Gastrocnemius medialis (tissue), 4 donors: Measurements from ENCODE around the gene CENPP. TPM values are rescaled to one million over a fixed set of nuclear protein-coding genes. Genes with fewer than 3 reads are reported as not detected.

Experiments
- ATAC-seq, 2 donors: fragments of 150-250 bp; one replicate each; pipeline ENCODE4 v1.9.1; 2016
- DNase-seq, 2 donors: peaks; one replicate each; pipeline ENCODE4 v3.0.0-alpha.2; 2019
- H3K27ac ChIP-seq, 4 donors: fragments of 200-600 bp; sonication (generic); 1 replicate in 1 of 4; 2 replicates in 3 of 4; pipeline ENCODE4 v1.5.1; 2016 to 2018; ENCODE audit warnings: mild to moderate bottlenecking in 2 of 4, moderate library complexity in 1 of 4
- H3K27me3 ChIP-seq, 3 donors: fragments of 200-600 bp; sonication (generic) in 2 of 3; 1 replicate in 1 of 3; 2 replicates in 2 of 3; pipeline versions ENCODE4 v1.5.1 to v1.6.0; 2016 to 2019; ENCODE audit warnings: mild to moderate bottlenecking in 1 of 3, moderate library complexity in 1 of 3
- H3K36me3 ChIP-seq, 2 donors: fragments of 200-600 bp; sonication (generic) in 1 of 2; one replicate each; pipeline ENCODE4 v1.5.1; 2017 to 2018
- H3K4me1 ChIP-seq, 2 donors: fragments of 200-600 bp; sonication (generic) in 1 of 2; one replicate each; pipeline ENCODE4 v1.5.1; 2016 to 2017; ENCODE audit warnings: mild to moderate bottlenecking in 2 of 2
- H3K4me3 ChIP-seq, 4 donors: fragments of 200-600 bp; sonication (generic) in 3 of 4; 1 replicate in 1 of 4; 2 replicates in 3 of 4; pipeline ENCODE4 v1.5.1; 2016 to 2019; ENCODE audit warnings: mild to moderate bottlenecking in 2 of 4
- H3K9me3 ChIP-seq, 3 donors: fragments of 200-600 bp; sonication (generic) in 2 of 3; 1 replicate in 1 of 3; 2 replicates in 2 of 3; pipeline ENCODE4 v1.5.1; 2016 to 2019
- POLR2A ChIP-seq, 2 donors: fragments of 450-650 bp; IDR thresholded peaks; one replicate each; pipeline ENCODE4 v1.6.1; 2017; ENCODE audit warnings: antibody characterized with exemption in 2 of 2, mild to moderate bottlenecking in 2 of 2, moderate library complexity in 2 of 2
- in situ Hi-C, 4 donors: fragments of 200-750 bp; cut with MboI; loops; one replicate each; pipeline versions ENCODE4 v1.15.0 to v1.8.0; 2017; ENCODE audit warnings: low sequenced_read_pairs in 4 of 4
- intact Hi-C: fragments of 100-400 bp; cut with DNase I; formaldehyde crosslinking; loops from one replicate; pipeline ENCODE4 v1.15.1; 2023; ENCODE audit warnings: low total_unique reads
- total RNA-seq, 4 donors: library from RNA; depleted of rRNA; stranded (reverse); fragments of >200 nt; gene quantifications; one replicate each; pipeline versions ENCODE4 v1.1.0 to v1.2.3, GENCODE V29; 2016
- TF ChIP-seq, protein P1 (sequence below), 5 experiments: fragments of 450-650 bp in 3 of 5; fragments of 200-600 bp in 2 of 5; sonication (generic) in 2 of 5; IDR thresholded peaks in 4 of 5; conservative IDR thresholded peaks in 1 of 5; 1 replicate in 4 of 5; 2 replicates in 1 of 5; pipeline ENCODE4 v1.5.1; 2016 to 2019; ENCODE audit warnings: antibody characterized with exemption in 5 of 5, mild to moderate bottlenecking in 3 of 5, moderate library complexity in 3 of 5

CENPP gene
- total RNA-seq, 4 donors from 2014 or later = 1.8 to 11.5 (median 8.7) TPM

DNA sequence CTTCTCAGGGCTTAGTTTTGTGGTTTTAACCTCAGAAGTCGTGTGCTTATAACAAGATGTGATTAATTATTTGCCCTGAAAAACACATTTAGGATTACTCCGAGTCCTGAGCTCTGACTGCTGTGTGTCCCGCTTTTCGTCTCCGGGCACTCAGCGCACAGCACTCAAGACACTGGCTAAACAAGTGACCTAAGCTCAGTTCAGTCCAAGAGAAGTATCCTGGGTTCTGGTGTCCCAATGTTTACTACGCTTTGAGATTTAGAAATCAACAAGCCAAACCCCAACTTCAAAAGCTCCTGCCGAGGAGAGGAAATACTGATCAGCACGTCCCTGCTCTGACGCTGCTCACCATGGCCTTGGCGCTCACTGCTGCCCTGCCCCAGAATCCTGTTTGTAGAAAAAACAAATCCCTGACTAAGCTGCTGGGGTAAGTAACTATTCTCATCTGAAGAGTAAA lies 290.9 kb downstream of the CENPP start:
- Histone ChIP-seq H3K4me3 (no peak overlapping the region), H3K9me3 (no peaks in the 10 kb centered on the region), H3K36me3 (peaks cover 0 to 22% of the 10 kb centered on the region in 2 donors), H3K27ac (peak overlapping the region; percentile 51 to 70 (median 58)), H3K27me3 (no peaks in the 10 kb centered on the region), H3K4me1 (peaks cover 0 to 18% of the 10 kb centered on the region in 2 donors)
- peak in 1 of 2 donors; percentile 9 for TF ChIP-seq POLR2A (IDR thresholded peaks at IDR 0.05)
- TF ChIP-seq, protein P1, sequence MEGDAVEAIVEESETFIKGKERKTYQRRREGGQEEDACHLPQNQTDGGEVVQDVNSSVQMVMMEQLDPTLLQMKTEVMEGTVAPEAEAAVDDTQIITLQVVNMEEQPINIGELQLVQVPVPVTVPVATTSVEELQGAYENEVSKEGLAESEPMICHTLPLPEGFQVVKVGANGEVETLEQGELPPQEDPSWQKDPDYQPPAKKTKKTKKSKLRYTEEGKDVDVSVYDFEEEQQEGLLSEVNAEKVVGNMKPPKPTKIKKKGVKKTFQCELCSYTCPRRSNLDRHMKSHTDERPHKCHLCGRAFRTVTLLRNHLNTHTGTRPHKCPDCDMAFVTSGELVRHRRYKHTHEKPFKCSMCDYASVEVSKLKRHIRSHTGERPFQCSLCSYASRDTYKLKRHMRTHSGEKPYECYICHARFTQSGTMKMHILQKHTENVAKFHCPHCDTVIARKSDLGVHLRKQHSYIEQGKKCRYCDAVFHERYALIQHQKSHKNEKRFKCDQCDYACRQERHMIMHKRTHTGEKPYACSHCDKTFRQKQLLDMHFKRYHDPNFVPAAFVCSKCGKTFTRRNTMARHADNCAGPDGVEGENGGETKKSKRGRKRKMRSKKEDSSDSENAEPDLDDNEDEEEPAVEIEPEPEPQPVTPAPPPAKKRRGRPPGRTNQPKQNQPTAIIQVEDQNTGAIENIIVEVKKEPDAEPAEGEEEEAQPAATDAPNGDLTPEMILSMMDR (IDR thresholded peaks at IDR 0.05 in 4 of 5, conservative IDR thresholded peaks at IDR 0.05 in 1 of 5) = no peak
- intact Hi-C loops = loop anchor here (5.0 kb wide), 1 partner anchor 84 kb away; no protein-coding TSS in a partner anchor
- DNase-seq (peak in 1 of 2 donors; percentile 61), ATAC-seq (peak; percentile 63 to 70)
- in situ Hi-C loops = loop anchor here in 1 of 4 donors (25.0 kb wide), 1 partner anchor 104 kb away; no protein-coding TSS in a partner anchor

DNA sequence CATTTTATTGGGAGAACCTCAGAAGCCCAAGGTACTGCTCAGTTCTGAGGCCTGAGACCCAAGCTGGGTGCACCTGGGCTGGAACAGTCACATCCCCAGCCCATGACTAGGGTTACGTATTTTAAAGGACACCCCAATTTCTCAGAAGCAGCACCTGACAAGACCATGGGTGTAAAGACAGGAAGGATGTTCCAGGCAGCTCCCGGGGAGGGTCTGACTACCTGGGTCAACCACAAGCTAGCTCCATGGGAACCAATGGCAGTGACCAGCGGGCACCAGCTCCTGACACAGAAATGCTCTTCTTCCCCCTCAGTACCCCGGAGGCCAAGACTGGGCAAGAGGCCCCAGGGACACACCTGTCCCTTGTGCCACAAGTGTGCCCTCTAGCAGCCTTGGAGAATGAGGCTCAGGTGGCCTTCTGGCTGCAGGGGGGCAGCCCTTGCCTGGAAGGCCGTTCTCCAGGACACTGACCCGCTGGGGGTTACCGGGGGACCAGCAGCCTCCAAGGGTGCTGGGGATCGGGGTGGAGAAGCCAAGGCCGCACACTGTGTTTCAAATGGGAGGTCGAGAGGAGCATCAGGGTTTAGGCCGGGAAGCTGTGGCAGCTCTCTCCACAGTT lies 291.6 kb downstream of the CENPP start:
- no peaks in the 10 kb centered on the region for H3K9me3 ChIP-seq
- ATAC-seq (no peak), DNase-seq (no peak)
- intact Hi-C loops (loop anchor here (5.0 kb wide), 1 partner anchor 85 kb away; no protein-coding TSS in a partner anchor), in situ Hi-C loops (loop anchor here in 1 of 4 donors (25.0 kb wide), 1 partner anchor 105 kb away; no protein-coding TSS in a partner anchor)
- no peak overlapping the region for H3K4me3 ChIP-seq
- peak overlapping the region; percentile 51 to 70 (median 58) for H3K27ac ChIP-seq
- H3K36me3 ChIP-seq = peaks cover 0 to 17% of the 10 kb centered on the region in 2 donors
- TF ChIP-seq, protein P1 (IDR thresholded peaks at IDR 0.05 in 4 of 5, conservative IDR thresholded peaks at IDR 0.05 in 1 of 5) = no peak
- no peak for TF ChIP-seq POLR2A (IDR thresholded peaks at IDR 0.05)
- H3K27me3 ChIP-seq = no peaks in the 10 kb centered on the region
- H3K4me1 ChIP-seq = peaks cover 0 to 11% of the 10 kb centered on the region in 2 donors

DNA sequence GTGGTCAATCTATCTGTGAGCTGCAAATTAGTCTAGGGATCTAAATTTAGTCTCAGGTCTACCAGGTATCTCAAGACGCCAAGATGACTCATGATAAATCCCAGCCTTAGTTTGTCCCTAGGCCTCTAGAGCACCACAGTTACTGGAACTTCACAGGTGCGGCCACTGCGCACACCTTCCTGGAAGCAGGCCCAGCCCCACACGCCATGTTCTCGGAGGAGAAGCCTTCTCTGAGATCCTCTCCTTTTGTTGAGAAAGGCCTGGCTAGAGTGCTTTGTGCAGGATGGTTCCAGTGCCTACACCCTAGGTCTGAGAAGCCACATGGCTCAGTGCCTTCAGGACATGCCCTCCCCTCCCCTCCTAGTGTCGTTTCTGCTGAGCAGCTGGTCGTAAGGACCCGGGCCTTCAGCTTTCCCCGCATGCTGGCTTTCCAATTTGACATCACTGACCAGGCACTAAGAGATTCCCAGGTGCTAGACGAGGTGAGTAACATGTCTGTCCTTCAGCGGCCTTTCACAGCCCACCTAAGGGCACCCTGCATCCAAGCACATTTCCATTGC lies 292.3 kb downstream of the CENPP start:
- no peaks in the 10 kb centered on the region for H3K9me3 ChIP-seq
- DNase-seq (no peak), ATAC-seq (no peak)
- TF ChIP-seq, protein P1 (IDR thresholded peaks at IDR 0.05 in 4 of 5, conservative IDR thresholded peaks at IDR 0.05 in 1 of 5) = no peak
- TF ChIP-seq POLR2A (IDR thresholded peaks at IDR 0.05) = no peak
- in situ Hi-C loops (loop anchor here in 1 of 4 donors (25.0 kb wide), 1 partner anchor 106 kb away; no protein-coding TSS in a partner anchor), intact Hi-C loops (loop anchor here (5.0 kb wide), 1 partner anchor 86 kb away; no protein-coding TSS in a partner anchor)
- H3K27ac ChIP-seq = peak overlapping the region in 2 of 4 donors; percentile 51 to 62
- H3K4me1 ChIP-seq = peaks cover 0 to 11% of the 10 kb centered on the region in 2 donors
- H3K36me3 ChIP-seq = peaks cover 0 to 17% of the 10 kb centered on the region in 2 donors
- no peaks in the 10 kb centered on the region for H3K27me3 ChIP-seq
- H3K4me3 ChIP-seq = no peak overlapping the region

DNA sequence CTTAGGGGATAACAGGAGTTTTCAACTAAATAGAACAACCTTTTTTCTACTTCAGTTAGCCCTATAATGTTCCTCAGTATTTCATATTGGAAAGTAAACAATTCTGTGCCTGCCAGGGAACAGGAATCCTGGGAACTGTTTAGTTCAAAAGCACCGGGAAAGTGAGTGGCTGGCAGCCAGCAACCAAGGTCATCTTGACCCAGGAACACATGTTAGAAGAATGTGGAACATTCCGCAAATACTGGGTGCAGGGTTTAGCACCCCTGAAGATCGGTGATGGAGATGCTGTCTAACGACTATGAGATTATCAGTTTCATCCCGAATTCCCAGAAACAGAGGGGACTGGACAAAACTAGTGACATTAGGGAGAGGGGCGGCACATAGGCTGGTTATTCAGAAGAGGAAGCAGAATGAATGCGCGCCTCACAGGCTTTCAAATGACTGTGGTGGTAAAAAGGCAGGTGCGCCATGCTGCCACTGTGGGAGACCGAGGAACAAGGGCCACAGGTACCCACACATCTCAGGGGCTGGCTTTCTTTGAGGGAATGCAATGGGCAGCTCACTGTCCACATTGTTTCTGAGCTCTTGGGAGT lies 293.0 kb downstream of the CENPP start:
- peaks cover 0 to 11% of the 10 kb centered on the region in 2 donors for H3K4me1 ChIP-seq
- ATAC-seq (no peak), DNase-seq (no peak)
- TF ChIP-seq POLR2A (IDR thresholded peaks at IDR 0.05) = no peak
- TF ChIP-seq, protein P1 (IDR thresholded peaks at IDR 0.05 in 4 of 5, conservative IDR thresholded peaks at IDR 0.05 in 1 of 5) = no peak
- no peak overlapping the region for H3K27ac ChIP-seq
- in situ Hi-C loops = loop anchor here in 1 of 4 donors (25.0 kb wide), 1 partner anchor 106 kb away; no protein-coding TSS in a partner anchor
- H3K36me3 ChIP-seq = peaks cover 0 to 16% of the 10 kb centered on the region in 2 donors
- H3K9me3 ChIP-seq = no peaks in the 10 kb centered on the region
- intact Hi-C loops = loop anchor here (5.0 kb wide), 1 partner anchor 86 kb away; no protein-coding TSS in a partner anchor
- no peaks in the 10 kb centered on the region for H3K27me3 ChIP-seq
- no peak overlapping the region for H3K4me3 ChIP-seq
